ENCODE data around the gene MXI1.
A peak's percentile ranks its signal among the peaks of the same experiment; 100 is the strongest.
"Not testable (repeated sequence)": the region's sequence is repeated elsewhere in the genome, so short reads cannot be mapped to it uniquely, and the experiment has no call there.

Gene MXI1

DNA sequence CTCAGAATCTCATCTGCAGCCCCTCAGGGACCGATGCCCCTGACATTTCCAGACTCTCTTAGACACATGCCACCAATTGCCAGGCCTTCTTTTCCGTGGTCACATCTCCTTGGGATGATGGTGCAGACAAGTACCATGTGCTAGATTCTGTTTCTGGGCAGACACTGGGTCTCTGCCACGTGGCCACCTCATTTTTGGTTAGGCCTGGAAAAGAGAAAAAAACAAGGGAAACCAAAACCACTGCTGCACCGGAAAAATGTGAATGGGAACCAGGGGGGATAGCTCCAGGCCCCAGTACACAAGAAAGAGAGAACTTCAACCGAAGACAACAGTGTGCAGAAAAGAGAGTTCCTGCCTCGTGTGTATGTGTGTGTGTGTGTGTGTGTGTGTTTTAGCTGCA, 23.0 kb upstream of the MXI1 start:
- DNase-seq, result no peak

DNA sequence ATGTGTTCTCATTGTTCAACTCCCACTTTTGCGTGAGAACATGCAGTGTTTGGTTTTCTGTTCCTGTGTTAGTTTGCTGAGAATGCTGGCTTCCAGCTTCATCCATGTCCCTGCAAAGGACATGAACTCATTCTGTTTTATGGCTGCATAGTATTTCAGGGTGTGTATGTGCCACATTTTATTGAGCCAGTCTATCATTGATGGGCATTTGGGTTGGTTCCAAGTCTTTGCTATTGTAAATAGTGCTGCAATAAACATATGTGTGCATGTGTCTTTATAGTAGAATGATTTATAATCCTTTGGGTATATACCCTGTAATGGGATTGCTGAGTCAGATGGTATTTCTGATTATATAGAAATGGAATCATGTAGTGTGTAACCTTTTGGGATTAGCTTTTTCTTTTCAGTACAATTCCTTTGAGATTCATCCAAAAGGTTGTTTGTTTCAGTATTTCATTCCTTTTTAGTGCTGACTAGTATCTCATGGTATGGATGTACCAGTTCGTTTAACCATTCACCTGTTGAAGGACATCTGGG, 21.7 kb upstream of the MXI1 start:
- not testable (repeated sequence) for DNase-seq

DNA sequence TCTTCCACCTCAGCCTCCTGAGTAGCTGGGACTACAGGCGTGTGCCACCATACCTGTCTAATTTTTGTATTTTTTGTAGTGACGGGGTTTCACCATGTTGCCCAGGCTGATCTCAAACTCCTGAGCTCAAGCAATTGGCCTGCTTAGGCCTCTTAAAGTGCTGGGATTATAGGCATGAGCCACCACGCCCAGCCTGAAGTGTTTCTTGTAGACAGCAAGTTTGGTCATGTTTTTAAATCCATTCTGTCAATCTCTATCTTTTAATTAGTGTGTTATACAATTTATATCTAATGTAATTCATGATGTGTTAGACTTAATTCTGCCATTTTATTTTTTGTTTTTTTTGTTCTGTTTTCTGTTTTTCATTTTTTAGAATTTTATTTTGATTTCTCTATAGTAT, 17.2 kb upstream of the MXI1 start:
- no peak for DNase-seq

DNA sequence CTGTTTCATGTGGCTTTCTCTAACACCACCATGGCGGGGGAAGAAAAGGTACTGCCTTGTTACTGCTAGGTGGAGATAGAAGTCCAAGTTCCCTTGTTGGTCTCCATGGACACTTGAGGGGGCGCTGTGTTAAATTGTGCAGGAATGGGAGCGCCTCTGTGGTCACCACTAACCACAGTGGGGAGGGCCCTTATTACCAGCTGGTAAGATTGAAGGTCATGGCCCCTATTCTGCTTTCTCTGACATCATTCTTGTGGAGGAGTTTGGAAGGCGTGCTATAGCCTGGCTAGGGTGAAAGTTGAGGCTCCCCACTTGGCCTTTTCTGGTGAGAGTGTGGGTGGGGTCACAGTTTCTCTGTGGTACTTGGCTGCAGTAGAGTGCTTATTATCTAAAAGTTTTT, 14.9 kb upstream of the MXI1 start:
- no peak for DNase-seq

DNA sequence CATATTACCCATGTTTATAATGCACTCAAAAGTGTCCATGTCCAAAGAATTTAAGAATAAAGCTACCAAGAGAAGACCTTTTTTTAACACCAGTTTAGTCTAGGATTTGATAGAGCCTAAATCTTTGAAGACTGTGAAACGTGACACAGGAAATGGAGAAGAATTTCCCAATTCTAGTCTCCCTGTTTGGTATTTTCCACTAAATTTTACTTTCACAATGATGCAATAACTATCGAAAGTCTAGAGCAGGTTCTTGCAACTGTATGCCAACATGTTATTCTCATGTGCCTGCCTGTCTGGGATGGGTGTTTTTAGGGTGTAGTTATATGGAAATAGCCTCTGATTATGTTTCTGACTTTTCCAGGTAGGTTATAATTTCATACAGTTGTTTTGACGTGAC, 6.9 kb upstream of the MXI1 start:
- DNase-seq, result no peak

DNA sequence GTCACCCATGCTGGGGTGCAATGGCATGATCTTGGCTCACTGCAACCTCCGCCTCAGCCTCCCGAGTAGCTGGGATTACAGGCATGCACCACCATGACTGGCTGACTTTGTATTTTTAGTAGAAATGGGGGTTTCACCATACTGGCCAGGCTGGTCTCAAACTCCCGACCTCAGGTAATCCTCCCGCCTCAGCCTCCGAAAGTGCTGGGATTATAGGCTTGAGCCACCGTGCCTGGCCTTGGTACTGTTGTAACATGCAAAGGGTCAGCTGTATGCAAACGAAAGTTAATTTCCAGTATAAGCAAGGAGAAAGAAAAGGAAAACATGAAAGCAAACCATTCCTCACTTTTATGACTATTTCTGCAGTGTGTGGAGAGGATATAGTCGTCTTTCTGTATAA, 6.4 kb upstream of the MXI1 start:
- not testable (repeated sequence) for DNase-seq

DNA sequence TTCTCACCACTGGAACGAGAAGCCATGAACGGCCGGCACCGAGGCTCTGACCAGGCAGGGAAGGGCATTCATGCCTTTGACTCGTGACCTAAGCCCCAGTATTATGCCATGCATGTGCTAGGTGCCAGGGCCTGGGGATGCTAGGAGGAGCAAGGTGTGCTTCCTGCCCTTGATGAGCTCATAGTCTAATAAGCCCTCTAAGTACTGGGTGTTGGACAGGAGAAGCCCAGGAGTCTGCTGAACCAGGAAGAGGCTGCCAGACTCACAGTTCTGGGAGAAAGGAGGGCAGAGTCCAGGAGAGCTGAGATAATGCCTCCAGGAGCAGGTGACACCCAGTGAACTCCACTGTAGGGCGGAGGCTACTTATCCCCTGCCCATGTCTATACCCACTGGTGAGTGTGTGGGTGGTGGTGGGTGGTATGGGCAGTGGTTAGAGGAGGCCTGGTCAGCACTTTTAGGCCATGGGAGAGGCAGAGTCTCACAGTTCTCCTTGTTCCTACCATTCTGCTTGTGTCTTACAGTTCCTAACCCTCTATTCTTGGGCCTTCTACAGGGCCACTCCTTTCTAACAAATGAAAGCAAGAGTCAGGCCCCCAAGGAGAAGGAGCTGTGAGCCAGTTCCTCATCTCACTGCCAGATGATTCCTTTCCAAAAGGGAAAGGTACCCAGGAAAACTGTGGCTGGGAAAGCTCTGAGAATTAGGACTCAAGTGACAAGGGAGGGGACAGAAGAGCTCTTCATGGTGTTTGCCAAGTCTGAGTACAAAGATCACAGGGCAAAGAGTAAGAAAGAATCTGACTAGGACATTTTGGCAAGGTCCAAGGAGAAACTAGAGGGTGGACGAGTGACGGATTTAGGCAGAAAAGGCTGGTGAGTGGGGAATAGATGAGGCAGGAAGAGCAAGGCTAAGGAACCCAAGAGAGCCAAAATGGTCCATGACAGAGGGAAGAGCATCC, 3.6 kb upstream of the MXI1 start:
- no peak for DNase-seq

DNA sequence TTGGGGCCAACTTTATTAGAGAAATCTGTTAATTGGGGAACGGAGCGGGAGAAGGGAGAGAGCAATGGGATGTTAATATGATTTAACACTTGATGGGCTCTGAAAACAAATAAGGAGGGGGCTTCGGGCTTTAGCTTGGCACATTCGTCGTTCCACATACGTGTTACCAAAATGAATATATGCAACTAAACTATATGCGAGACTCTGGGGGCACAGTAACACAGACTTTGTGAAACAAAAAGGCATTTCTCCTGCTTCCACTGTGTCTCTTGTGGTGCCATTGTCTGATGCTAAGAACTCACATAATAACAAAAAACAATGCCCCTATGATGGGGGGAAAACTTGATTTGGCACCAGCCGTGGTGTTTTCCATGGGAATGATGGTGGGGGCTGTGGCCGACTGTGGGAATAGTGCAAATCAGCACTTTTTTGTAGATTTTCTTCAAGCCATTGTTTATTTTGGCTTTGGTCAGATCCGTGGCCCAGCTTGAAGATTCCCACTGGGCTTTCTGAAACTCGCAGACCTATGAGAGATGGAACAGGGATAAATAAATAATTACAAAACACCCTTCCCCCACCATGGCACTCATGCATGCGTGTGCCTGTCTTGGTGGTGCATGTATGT, 2.2 kb upstream of the MXI1 start:
- no peak for DNase-seq

DNA sequence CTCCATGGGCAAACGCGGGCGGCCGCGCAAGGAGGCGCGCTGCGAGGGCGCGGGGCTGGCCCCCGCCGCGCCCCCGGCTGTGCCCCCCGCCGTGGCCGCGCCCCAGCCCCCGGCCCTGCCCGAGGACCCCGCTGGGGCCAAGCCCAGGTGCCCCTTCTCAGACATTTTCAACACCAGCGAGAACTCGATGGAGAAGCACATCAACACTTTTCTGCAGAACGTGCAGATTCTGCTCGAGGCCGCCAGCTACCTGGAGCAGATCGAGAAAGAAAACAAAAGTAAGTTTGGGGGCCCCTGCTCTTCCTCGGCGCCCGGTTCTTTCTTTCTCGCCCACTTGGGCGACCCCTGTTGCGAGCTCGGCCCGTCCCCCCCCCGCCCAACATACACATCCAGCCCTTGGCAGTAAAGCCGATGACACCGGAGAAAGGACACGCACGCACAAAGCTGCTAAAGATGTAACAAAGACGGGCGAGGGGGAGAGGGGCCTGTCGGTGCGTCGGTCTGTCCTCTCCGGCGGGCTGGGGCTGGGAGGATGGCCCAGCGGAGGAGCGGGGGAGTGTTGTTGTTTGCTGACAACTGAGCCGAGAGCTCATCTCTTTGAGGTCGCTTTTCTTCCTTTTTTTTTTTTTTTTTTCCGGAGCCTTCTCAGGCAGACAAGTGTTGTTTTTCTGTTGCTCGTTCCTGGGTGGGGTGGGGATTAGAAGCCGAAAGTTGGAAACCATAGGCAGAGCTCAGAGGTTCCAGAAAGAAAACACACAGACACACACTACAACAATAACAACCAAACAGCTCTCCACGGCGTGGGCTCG, 604 bp downstream of the MXI1 start:
- DNase-seq, result no peak

DNA sequence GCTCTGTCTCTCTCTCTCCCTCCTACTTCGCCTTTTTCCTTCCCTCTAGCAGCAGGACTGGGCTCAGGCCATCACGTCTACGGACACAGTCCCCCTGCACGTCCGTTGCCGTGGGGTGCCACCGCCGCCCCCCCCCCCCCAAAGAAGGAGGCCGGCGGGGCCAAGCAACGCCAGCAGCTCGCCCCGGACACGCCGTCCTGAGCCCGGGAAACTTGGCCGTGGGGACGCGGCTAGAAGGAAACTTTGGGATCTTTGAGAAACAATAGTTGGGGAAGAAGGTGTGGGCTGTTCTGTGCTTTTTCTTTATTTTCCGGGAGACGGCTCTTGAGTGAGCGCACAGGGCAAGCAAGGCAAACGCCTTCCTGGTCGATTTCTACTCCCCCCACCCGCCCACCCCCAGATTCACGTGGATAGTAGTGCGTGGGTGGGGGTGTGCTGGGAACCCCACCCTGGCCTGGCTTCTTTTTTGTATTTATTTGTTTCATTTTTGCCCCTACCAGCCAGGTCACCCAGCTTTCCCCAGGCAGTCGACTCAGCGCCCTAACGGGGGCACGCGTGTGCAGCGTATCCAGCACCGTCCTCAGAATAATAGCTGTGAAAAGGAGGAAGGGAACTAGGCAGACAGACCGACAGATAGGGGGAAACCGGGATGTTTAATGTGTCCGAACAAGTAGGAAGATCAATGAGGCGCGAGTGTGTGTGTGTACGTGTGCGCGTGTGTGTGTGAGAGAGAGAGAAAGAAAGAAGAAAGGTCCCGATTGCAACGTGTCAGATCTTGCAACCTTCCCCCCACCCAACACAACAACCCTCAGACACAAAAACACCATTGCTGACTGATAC, 1.4 kb downstream of the MXI1 start:
- no peak for DNase-seq

DNA sequence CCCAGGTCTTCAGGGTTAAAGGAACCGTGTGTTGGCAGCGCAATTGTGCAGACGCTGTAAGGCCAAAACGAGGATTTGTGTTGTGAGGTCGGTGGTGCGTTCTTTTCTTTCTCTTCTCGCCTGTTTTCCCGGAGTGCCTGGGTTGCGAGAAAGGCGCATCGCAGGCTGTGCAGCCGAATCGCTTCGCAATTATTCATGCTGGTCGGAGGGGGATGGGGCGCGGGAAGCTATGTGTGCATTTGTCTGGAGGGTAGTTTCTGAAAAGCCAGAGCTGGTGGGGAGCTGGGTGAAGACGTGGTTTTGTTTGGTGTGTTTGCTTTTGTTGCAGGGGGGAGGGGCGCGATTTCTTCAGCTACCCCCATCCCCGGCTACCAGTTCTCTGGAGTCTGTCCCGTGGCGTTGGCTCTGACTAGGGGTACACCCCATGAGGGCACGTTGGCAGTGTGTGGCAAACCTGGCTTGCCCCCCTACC, 2.1 kb downstream of the MXI1 start:
- DNase-seq, result no peak

DNA sequence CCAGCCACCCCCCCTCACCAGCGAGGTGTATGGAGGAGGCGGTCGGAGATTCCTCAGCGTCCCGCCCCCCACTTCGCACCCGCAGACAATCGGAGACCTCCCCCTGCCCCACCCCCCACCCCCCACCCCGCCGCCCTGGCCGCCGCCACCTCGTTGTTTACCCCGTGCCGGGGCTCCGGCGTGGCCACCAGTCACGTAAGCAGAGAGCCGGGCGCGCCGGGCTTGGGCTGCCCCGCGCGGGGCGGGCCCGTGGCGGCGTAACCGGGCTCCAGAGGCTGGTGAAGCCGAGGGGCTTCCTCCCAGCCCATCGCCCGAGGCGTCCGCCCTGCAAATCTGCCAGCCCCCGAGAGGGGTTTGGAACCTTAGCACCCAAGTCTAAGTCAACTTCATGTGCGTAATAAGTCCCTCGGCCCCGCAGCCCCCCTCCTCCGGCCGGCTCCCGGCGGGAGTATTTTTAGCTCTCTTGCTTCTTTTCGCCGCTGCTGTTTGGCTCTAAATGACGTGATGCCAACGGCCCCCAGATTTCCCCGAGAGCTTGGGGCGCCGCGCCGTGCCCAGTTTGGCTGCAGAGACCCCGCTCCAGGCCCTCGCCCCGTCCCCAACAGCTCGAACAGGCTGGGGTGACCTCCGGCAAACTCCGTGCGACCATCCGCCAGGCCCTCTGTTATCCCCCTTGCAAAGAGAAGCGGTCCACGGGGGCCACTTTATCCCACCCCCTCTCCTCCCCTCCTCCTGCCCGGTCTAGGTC, 2.7 kb downstream of the MXI1 start:
- DNase-seq, result no peak

DNA sequence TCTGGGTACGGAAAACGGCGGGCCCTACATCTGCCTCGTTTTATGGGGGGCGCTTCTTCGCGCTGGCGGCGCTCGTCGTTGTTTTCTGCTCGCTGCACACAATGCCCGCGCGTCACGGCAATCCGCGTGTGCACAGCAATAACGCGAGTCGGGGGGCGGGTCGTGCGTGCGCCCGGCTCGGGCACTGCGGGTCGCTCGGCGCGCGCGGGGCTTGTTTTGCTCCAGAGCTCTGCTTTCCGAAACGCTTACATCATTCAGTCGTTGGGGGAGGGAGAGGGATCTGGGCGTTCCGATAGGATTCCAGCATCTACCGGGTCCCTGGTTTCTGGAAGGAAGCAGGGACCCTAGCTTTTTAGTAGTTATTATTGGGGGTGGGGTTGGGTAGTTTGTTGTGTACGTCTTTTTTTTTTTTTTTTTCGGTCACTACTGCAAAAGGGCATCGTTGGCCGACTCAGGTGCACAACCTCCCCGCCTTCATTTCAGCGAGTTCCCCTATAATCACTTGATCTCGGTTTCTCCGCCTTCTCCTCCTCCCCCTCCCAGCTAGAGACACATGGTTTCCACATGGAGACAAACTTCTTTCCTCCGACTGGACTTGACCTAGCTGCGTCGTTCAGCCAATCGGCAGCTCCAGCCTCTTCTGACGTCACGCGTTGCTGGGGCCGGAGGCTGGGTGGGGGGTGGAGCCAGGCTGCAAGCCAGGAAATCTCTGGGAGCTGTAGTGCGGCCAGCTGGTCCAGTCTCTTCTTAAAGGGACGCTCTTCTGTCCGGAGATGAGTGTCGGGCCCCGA, 3.5 kb downstream of the MXI1 start:
- peak; percentile 69 for DNase-seq

DNA sequence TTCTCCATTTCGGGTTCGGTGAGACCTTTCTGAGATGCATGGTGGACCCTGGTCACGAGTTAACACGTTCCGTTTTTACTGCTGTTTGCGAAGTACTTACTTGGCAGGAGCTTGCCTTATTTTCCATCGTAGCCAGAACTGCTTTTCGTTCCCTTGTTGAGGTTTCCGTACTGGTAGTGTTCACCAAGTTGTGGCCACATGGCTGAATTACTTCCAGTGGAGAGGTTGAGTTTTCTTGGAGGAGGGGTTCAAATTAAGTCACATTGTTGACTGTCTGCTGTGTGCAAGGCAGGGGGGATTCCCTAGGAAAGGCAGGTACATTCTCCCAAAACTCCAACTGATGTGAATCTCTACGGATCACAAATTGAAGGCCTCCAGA, 4.0 kb downstream of the MXI1 start:
- no peak for DNase-seq

DNA sequence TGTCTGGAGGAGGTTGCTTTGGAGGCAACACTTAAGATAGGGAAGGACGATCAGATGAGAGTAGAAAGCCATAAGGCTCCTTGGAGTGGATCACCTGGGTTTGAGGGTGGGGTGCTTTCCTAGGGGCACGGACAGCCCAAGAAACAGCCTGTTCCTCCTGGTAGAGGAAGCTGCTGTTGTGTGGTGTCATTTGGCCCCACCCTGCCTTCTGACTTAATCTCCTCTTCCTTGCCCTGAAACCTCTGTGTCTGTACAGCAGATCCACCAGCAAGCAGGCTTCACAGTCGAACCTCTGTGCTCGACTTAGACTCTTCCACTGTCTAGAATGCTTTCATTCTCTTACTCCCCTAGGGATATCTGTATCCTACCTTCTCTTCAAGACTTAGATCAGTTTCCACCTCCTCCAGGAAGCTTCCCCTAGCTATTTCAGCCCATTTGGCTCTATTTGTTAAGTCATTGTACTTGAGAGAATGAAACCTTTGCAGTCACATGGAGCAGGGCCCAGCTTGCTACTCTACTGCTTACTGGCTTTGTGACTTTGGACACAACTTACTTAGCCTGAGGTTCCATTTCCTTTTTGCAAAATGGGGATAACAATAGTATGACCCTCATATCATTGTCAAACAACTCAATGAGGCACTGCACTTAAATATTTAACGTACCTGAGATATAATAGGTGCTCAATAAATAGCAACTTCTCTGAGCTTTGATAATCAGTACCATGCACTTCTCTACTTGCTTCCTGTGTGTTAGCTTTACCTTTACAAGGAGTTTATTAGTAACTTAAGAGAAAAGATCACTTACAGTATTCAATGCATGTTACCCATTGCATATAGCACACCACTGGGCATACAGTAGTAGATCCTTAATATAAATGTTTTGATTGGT, 5.0 kb downstream of the MXI1 start:
- DNase-seq, result no peak

DNA sequence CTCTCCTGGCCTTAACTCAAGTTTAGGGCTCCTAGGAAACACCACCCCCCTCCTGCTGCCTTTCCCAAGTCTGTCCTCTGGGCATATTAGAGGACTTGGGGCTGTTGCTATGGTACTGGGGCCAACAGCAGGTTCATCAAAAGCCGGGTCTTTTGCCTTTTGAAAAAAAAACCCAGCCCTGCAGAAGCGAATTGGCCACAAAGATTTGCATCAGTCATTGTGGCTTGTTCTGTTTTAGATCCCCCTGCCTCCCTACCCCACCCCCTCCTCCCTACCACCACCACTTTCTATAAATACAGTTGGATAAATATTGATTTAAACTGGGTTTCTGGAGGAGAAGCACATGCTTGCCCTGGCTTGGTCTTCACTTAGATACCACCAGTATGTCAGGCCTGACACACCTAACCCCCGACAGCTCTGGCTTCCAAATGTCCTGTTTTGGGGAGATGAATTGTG, 7.0 kb downstream of the MXI1 start:
- no peak for DNase-seq

DNA sequence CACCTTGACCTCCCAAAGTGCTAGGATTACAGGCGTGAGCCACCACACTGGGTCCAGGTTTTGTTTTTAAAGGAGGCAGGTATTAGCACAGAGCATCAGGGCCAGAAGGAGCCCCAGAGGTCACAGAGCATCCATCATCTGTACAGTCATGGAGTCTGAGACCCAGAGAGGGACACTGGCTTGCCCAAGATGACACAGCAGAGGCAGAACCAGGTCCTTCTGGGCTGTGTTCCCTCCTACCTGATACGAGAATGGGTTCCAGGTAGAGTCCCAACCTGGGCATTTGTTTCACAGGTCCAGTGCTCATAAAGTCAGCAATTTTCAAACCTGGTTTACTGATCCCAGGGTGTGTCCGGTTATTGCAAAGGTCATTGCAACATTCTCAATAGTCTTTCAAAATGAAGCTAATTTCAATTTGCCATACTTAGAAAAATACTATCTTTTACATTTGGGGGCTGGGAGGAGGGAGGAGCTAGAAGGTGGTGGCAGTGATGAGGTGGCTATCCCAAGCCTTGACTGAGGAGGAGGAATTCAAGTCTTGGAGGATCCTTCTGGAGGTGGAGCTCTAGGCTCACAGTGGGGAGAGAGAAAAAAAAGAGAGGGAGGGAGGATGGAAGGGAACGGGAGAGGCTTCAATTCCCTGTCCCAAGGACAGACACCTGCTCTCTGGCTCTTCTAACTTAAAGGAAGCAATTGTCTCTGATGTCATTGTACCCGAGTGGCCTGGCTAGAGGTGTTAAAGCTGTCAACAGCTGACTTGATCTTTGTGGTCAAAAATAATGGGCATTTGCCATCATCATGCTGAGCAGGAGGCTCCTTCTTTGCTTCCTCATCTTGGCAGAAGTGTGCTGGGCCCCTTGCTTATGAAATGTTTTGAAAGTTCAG, 8.1 kb downstream of the MXI1 start:
- no peak for DNase-seq

DNA sequence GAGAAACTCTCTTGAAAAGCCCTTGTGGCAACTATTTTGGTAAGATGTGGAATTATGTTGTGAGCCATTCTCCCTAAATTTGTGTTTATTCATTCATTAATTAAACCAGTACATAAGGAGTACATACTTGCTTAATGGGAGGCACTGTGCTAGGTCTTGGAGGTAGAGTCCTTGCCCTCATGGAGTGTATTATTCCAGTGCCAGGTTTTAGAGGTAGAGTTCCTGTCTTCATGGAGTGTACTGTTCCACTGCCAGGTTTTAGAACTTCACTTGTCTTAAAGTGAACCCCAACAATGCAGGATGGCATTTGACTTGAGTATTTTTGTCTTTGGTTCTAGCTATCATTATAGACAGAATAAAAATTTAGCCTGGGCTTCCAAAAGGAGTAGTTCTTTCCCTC, 8.8 kb downstream of the MXI1 start:
- DNase-seq, result no peak
